ENCODE results near the gene PLEKHA3.
"Not testable (repeated sequence)": the region's sequence is repeated elsewhere in the genome, so short reads cannot be mapped to it uniquely, and the experiment has no call there.

PLEKHA3 gene

DNA sequence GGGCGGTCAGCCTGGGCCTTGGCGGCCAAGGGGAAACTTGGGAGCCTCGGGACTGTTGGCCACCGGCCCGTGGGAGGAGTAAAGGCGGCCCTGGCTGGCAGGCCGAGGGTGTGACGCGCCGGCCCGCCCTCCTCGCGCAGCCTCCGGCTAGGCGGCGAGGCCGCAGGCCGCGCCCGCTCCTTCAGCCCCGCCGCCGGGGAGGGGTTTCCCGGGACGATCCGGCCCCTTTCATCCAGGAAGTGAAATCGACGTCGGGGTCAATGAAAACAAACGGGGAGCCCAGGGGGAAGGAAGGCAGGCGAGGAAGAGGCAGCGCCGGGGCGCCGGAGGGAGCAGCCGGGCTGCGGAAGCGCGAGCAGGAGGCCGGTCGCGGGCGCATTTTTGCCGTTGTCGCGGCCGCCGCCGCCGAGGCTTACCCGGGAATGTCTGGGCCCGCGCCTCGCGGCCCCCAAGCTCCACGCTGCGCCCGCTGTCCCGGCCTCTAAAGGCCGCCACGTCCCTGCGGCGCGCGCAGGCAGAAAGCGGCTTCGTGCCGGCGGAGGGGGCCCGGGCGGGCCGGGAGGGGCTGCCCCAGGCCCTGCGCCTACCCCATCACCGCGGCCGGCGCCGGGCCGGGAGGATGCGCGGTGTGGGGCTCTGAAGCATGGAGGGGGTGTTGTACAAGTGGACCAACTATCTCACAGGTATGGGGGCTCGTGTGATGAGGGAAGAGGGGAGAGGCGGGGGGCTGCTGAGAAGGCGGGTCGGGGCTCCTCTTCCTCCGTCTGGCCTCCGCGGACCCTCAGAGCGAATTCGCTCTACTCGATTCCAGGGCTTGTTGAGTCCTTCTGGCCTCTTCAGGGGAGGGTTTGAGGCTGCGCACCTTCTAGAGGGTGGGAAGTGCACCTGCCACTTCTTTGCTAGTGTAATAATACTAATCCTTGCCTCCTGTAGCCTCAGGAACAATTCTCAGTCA is at the start of gene PLEKHA3:
Gene PLEKHA3, plus strand, starts transcription at position 231 of the 955 bp plus-strand sequence. Its CDS starts 413 bp downstream, at position 644.
- no peak for FAIRE-seq
- DNase-seq (ENCODE audit: low spot score), result peak; percentile 91

DNA sequence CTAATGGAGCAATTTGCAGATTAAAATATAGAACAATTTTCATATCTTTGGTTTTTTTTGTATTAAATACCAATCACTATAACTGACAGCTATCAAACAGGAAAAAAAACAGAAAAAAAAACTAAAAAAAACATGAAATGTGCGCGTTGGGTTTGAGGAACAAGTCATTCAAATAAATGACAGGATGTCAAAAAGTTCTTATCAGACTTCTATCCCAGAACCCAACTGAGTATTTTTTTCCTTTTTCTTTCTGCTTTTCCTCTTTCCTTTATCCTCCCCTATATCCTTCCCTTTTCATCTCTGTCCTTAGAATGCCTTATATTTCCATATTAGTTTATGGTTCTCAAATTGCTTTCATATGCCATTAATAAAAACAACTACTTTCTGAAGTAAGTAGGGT is 43.6 kb upstream of the PLEKHA3 start:
- DNase-seq (ENCODE audit: low spot score) (no peak), FAIRE-seq (no peak)

DNA sequence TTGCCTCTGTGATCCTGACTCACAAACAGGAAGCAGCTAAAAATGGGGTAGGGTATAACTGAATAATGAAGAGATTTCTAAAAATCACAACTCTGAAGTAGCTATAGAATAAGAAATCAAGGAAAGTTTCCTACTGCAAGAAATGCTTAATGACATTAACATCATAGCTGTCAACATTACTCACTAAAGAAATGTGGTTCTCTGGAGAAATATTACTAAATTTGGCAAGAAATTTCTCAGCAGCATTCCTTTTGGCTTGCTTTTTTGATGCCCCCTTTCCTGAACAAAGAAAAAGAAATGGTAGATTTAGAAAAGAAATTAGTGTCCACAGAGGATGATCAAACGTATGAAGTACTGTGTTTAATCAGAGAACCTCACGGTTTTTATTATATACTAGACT is 38.8 kb upstream of the PLEKHA3 start:
- FAIRE-seq (no peak), DNase-seq (ENCODE audit: low spot score) (no peak)

DNA sequence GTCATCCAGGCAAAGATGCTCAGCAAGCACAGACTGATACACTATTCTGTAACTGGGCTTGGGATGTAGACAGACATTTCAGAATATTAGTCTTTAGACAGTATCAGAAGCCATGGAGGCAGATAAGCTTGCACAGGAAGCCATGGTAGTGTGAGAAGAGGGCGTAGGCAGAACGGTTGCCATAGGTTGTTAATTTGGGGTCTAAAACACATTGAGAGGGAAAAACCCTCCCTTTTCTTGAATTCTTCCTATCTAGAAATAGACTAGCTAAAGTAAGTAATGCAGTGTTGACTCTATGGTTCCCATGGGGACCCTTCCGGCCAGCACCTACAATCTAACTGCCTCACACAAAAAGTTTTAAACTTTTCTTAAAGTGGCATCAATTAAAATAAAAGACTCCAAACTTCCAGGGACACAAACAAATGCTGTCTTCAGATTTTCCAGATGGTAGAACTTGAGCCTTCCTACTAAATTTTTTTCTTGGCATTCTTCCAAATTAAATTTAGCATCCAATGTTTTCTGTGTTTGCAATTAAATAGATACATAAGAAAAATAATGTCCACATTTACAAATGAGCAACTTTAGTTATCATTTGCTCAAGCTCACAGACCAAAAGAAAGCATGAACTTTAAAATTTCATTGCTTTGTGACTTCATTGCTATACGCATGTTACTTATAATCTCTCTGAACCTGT is 31.1 kb upstream of the PLEKHA3 start:
- no peak for FAIRE-seq
- no peak for DNase-seq (ENCODE audit: low spot score)

DNA sequence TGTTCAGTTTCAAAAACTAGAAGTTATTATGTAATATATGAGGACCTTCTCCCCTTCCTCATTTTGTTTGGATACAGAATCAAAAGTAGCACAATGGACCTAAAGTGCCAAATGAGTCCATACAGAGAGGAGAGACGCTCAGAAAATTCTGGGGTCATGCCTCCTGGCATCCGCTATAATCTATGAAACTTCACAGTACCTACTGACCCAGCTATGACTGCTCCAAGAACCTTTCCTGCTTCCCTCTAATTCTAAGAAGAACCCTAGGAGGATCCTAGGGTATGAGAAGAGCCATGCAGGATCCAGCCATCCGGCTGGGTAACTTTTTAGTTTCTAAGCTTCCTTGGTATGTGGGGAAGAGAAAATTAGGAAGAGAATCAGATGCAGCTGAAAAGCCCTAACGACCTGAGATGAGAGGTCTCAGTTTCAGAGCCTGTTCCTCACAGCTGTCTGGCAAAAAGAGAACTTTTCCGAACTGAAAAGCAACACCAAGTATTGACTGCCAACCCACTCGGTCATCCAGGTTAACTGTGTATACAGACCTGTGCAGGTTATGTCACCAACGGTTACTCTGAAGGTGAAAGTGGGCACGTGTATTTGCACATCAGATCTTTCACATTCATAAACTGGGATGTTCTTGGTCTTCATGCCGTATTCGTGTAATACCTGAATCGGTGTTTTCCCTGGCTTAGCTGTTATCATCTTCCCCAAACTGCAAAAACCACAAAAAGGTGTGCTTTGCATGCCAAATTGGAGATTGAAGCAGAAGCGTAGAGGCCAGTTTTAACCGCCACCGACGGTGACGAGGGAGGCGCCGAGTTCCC is 30.3 kb upstream of the PLEKHA3 start:
- no peak for FAIRE-seq
- DNase-seq (ENCODE audit: low spot score), result no peak

DNA sequence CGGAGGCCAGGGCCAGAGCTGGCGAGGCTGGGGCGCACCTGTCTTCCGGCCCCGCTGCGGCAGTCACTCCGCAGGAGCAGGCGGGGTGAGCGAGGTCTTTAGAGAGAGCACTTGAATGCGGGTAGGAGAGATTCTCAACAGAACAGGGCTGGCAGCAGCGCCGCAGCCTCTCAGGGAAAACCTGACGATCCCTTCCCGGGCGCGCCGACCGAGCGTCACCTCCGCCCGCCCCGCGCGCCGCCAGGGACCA is 29.8 kb upstream of the PLEKHA3 start:
- no peak for DNase-seq (ENCODE audit: low spot score)
- no peak for FAIRE-seq

DNA sequence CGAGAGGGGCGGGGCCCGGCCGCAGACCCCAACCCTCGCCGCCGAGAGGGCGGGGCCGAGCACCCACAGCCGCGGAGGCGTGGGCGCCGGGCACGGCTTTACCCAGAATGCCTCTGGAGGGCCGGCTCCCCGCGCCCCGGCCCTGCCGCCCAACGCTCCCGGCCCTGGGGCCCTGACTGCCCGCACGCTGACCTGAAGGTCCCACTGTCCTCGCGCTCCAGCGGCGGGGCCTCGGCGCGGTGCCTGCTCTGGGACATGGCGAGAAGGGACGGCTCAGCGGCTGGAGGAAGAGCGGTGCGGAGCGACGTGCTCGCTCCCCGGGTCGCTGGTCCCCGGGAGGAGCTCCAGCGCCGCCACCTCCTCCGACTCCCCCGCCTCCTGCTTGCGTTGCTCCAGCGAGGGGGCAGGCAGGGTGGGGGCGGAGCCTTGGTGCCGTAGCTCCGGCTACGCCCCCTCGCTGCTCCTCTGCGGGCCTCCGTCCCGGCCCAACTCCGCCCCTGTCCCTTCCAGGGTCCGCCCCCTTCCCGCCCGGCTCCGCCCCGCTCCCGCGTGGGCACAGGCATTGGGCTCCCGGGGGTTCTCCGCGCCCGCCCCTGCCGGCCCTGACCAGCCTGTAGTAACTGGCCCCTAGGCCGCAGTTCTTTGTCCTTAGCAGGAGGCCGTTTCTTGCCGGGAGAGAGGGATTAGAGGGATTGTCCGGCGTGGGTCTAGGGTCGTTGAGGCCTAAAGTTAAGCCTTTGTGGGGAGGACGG is 29.3 kb upstream of the PLEKHA3 start, which contains the start of the genes PJVK and PRKRA:
Gene PJVK, plus strand, starts transcription at position 605 of the 752 bp plus-strand sequence. CDS start 2,032 bp downstream, outside the sequence.
Gene PRKRA, minus strand, starts transcription at position 402 of the 752 bp plus-strand sequence. Its CDS starts 145 bp downstream, at position 257.
- FAIRE-seq (peak; percentile 81), DNase-seq (ENCODE audit: low spot score) (peak; percentile 90)

DNA sequence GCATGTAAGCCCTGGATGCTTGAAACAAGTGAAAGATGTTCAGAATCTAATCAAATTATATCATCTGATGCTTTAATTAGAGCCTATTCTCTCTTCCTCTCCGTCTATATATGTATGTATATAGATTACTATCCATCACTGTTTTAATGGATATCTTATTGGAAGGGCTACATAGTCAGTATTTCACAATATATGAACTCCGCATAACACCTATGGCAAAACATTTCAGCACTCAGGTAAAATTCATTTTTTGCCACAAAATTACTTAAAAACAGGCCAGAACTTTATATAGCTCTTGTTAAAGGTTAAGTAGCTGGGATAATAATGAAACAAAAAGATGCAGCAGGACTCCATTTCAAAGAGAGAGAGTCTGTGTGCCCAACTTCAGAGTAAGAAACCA is 27.9 kb upstream of the PLEKHA3 start:
- DNase-seq (ENCODE audit: low spot score) (no peak), FAIRE-seq (no peak)

DNA sequence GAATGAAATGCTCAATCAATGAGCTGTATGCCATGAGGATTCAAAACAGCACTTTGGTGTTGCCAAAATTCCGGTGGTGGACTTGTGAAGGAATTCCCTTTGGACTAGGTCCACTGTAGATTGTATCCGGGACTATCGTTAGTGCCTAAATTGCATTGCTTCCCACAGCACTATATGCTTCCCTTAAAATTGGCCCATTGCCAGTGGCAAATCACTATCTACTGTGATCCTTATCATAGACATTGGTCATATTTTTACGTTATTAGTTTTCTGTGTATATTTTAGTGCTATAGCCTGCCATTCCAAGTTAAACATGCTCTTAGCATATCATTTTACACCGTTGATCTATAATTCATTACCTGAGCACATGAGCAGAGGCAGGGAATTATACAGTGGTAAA is 27.4 kb upstream of the PLEKHA3 start:
- FAIRE-seq (no peak), DNase-seq (ENCODE audit: low spot score) (no peak)

DNA sequence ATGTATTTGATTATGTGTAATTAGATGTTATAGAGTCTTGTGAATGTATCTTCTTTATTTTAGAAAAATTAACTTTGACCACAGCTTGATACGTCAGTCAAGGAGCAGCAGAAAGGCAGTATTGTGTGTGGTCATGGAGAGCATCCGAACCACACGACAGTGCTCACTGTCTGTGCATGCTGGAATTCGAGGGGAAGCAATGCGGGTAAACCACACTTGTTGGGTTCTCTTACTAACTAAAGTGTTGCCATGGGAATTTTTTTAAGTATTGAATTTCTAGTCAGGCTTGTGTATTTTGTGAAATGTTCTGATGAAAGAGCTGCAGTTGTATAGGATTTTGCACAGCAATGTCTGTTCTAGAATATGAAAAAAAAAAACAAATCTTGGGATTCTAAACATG is 24.3 kb upstream of the PLEKHA3 start:
- FAIRE-seq, result no peak

DNA sequence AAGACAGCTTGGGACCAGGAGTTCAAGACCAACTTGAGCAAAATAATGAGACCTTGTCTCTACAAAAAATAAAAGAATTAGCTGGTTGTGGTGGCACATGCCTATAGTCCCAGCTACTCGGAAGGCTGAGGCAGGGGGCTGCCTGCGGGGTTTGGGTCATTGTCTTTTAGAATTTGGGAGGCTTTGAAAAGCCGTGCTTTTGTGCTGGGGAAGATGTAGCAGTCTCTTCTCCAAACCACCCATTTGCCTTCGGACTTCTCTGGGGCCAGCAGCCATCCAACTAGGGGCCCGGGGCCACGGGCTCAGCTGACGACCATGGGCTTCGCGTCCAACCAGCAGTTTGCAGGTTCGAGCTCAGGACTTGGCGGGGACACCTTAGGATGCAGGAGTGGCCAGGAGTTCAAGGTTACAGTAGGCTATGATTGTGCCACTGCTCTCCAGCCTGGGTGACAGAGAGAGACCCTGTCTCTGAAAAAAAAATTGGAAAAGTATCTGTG is 22.8 kb upstream of the PLEKHA3 start:
- DNase-seq (ENCODE audit: low spot score), result no peak
- no peak for FAIRE-seq

More for the DNA sequence above, 24.3 kb upstream of the PLEKHA3 start:
- DNase-seq (ENCODE audit: low spot score), result no peak

DNA sequence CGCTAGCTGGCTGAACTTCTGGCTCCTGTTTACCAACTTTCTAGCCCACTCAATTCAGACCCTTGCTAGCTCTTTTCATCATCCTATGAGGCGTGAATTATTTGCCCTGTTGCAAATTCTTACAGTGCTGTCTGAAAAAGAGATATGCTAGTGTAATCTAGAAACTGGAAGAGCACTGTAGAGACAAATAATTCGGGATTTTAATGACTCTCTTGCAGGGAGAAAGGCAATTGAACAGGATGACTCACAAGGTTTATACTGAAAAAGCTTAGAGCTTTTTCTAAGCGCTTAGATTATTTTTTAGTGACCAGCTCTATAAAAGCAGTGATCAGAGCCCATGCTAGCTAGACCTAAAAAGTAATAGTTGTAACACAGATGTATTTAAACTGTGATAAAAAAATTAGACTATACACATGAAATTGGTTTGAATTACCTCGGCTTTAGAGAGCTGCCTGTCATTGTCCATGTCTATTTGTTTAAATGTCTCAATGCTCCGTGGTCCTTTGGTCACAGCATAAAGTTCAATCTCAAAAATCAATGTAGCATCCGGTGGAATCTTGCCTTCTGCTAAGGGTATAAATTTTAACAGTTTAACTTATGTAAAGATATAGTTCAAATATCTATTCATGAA is 10.9 kb upstream of the PLEKHA3 start:
- FAIRE-seq (no peak), DNase-seq (ENCODE audit: low spot score) (no peak)

DNA sequence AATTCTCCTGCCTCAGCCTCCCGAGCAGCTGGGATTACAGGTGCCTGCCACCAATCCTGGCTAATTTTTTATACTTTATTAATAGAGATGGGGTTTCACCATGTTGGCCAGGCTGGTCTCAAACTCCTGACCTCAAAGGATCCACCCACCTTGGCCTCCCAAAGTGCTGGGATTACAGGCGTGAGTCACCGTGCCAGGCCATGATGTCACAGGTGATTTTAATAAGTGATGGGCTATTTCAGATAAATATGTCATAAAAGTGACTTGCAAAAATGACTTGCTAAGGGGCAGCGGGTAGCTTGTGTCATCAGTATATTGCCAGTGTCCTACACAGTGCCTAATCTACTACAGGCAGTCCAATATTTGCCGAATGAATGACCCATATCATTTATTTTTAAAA is 8.9 kb upstream of the PLEKHA3 start:
- not testable (repeated sequence) for DNase-seq (ENCODE audit: low spot score); FAIRE-seq

DNA sequence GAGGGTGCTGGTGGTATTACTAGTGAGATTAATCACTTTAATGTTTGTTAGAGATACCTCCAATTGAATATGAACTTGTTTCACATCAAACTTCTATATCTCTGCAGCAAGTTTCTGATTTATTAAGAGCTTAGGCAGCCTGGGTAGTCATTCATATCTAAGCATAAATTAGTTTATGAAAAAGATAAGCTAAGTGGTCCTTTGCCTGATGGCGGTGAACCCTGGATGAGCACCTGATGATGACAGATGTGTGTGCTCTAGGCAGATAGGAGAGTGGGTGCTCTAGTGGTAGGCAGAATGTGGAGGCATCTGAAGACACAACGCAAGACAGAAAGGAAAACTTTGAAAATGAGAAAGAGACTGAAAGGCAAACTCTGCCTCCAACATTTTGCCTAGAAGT is 6.9 kb upstream of the PLEKHA3 start:
- DNase-seq (ENCODE audit: low spot score), result no peak
- FAIRE-seq, result no peak

DNA sequence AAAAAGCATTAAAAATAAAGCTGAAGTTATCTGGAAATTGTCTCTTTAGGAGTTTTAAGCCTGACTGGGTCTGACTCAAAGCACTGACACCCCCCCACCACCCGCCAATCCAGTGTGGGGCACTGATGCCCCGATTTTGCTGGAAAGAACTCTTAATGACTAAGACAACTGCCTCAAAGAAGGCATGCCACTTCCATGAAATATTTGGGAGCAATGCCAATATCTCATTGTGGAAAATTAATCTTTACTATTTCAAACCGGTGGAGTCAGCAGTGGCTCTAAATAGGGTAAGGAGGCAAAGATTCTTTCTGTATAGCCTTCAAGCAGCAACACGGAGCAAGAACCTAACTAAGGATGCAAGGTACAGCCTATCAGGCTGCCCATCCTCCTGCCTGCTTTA is 6.3 kb upstream of the PLEKHA3 start:
- peak; percentile 65 for FAIRE-seq
- peak; percentile 39 for DNase-seq (ENCODE audit: low spot score)

DNA sequence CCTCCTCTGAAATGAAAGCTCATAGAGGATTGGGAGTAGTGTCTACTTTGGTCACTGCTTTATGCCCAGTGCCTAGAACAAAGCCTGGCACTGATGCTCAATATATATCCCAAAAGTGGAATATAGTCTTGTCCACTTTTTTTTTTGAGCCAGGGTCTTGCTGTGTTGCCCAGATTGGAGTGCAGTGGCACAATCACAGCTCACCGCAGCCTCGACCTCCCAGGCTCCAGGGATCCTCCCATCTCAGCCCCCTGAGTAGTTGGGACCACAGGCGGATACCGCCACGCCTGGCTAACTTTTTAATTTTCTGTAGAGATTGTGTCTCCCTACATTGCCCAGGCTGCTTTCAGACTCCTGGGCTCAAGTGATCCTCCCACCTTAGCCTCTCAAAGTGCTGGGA is 5.7 kb upstream of the PLEKHA3 start:
- FAIRE-seq (no peak), DNase-seq (ENCODE audit: low spot score) (no peak)

DNA sequence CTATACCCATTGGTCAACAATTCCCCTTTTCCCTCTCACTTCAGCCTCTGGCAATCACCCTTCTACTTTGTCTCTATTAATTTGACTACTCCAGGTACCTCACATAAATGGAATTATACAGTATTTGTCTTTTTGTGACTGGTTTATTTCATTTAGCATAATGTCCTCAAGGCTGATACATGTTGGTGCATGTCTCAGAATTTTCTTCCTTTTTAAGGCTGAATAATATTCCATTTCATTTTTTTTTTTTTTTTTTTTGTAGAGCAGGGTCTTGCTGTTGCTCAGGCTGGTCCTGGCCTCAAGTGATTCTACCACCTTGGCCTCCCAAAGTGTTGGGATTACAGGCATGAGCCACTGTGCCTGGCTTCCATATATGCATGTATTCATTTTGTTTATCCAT is 3.8 kb upstream of the PLEKHA3 start:
- FAIRE-seq (no peak), DNase-seq (ENCODE audit: low spot score) (no peak)

DNA sequence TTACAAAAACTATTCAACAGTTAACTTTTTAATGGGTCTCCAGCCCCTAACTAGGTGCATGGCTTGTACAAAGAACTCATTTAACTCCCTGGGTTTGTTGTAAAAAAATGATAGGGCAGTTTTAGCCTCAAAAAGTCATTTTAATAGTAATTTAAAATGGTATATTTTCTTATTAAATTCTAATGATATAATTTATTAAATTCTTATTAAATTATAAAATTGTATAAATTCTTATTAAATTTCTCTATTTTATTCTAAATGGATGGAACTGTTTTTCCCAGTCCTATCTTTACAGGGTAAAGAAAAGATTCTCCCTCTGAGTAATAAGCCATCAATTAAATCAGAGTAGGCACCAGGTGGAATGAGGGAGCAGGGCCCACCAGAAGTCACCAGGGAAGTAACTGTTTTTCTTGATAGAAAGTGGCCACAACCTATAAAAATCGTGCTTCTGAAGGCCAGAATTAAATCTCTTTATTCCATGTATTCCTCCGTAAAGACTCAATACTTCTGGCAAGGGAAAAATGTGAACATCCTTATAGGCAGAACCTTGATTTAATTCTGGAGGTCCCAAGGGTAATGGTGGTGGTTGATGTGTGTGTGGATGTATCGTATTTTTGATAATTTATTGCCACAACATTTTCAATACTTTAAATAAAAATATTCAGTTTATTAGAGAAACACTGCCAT is 2.7 kb upstream of the PLEKHA3 start:
- DNase-seq (ENCODE audit: low spot score) (no peak), FAIRE-seq (peak; percentile 33)

DNA sequence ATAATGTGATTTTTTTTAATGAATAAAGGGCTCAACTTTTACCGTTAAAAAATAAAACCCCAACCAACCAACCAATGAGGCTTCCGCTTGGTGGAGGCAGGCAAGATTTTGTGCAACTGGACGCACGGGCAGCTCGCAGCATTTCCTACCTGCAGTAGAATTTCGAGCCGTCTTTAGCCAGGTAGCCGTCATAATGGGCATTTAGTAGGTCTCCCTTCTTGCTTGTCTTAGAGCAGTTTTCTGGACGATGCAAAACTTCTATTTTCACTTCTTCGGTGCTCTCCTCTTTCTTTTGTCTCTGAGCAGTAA is 2.2 kb upstream of the PLEKHA3 start:
- DNase-seq (ENCODE audit: low spot score), result no peak

More for the DNA sequence above, 2.2 kb upstream of the PLEKHA3 start:
- FAIRE-seq, result no peak

All from RCC 7860 (cell line).